ENCODE results near the gene FAXC. TPM values are rescaled to one million over a fixed set of nuclear protein-coding genes. Genes with fewer than 3 reads are reported as not detected.
"Not testable (repeated sequence)": the region's sequence is repeated elsewhere in the genome, so short reads cannot be mapped to it uniquely, and the experiment has no call there.

Gene FAXC
- total RNA-seq, 2 experiments from 2014 or later = not detected

DNA sequence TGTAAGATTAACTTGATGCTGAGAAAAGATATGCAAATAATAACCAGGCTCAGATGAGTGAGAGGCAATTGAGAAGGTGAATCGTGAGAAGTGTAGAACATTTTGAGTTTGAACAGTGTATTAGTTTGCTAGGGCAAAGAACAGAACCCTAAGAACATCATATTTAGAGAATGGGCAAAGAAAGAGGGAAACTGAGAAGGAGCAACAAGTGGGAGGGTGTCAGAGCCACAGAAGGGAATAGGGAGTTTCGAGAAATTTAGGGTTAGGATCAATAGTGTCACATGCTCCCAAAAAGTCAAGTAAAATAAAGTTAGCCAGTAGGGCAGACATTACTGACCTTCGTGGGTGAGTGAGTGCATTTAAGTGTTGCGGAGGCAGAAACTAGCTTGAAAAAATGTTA is 5.5 kb upstream of the FAXC start:
- Mint-ChIP-seq H3K4me3 (no peak overlapping the region), H3K27ac (no peak overlapping the region), H3K9me3 (no peaks in the 10 kb centered on the region), H3K36me3 (no peaks in the 10 kb centered on the region), H3K27me3 (peaks cover 62% of the 10 kb centered on the region), H3K4me1 (no peaks in the 10 kb centered on the region)
- no peak for DNase-seq
- POLR2A ChIA-PET = no interaction called here
- no peak for ATAC-seq (ENCODE audit: low read depth)

DNA sequence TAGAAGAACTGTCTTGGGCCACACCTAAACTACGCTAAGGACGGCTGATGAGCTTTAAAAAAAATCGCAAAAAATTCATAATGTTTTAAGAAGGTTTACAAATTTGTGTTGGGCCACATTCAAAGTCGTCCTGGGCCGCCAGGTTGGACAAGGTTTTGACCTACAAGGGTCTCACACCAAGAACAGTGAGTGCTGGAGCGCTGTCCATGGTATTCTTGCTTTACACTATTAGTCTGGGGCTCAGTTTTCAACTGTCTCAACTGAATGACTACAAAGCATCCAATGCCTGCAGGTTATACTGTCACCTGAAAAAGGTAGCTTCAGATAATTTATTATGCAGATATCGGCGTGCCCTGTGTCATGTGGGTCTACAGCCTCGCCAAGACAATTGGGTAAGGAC is 3.7 kb upstream of the FAXC start:
- DNase-seq (no peak), ATAC-seq (ENCODE audit: low read depth) (no peak)
- no peaks in the 10 kb centered on the region for H3K4me1 Mint-ChIP-seq
- peaks cover 69% of the 10 kb centered on the region for H3K27me3 Mint-ChIP-seq
- no peak overlapping the region for H3K4me3 Mint-ChIP-seq
- H3K36me3 Mint-ChIP-seq = no peaks in the 10 kb centered on the region
- POLR2A ChIA-PET = no interaction called here
- no peaks in the 10 kb centered on the region for H3K9me3 Mint-ChIP-seq
- H3K27ac Mint-ChIP-seq = no peak overlapping the region

- Mint-ChIP-seq H3K4me3 (no peak overlapping the region), H3K27ac (no peak overlapping the region), H3K4me1 (no peaks in the 10 kb centered on the region), H3K27me3 (peaks cover 74% of the 10 kb centered on the region), H3K36me3 (no peaks in the 10 kb centered on the region), H3K9me3 (no peaks in the 10 kb centered on the region)
- POLR2A ChIA-PET = no interaction called here
- ATAC-seq (ENCODE audit: low read depth) (no peak), DNase-seq (no peak)
Observed at GRCh38 chr6:99350573-99350972, 1.1 kb upstream of the FAXC start.

DNA sequence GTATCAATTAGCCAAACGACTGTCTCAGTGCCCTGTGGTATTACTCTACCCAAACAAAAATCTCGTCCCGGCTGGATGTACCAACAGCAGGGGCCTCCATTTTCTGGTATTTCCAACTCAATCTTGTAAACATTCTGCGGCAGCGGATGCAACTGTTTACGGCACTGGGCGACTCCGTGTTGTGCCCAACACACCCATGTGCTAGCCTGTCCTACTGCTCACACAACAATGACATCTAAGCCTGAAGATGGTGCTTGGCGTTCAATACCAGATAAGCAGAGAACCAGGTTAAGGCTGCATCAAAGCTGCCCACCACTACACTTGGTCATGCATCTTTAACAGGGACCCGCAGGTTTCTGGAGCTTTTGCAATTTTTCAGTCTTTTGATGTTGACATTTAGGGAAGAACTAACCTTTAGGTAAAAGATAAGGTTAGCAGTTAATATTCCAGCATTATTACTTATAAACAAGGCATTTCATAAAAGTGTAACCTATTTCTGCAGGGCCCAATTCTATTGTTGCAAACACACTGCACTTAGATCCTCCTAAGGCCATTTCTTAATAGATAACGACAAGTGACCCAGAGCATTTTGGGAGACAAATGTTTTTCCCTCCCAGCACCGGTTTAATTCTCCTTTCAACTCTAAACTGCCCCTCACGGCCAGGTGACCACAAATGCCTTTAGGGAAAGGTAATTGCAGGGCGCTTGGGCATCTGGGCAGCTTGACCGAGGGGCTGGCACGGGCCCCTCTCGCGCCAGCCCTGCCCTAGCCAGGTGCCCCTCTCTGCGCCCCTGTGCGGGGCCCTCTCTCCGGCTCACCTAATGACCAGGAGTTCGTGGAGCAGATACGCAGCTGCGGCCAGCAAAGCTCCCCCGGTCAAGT is 945 bp downstream of the FAXC start:
- Mint-ChIP-seq H3K27me3 (peaks cover 73% of the 10 kb centered on the region), H3K4me1 (peaks cover 2% of the 10 kb centered on the region), H3K27ac (no peak overlapping the region), H3K9me3 (no peaks in the 10 kb centered on the region), H3K36me3 (no peaks in the 10 kb centered on the region), H3K4me3 (peak overlapping the region; percentile 13)
- POLR2A ChIA-PET = interaction anchor here (0.6 kb wide), 1 partner anchor 45 kb away, joined by 3 read pairs; the partner anchor contains the start of gene COQ3
- ATAC-seq (ENCODE audit: low read depth) = no peak
- DNase-seq = no peak

GRCh38 chr6:99347804-99348203 is 1.7 kb downstream of the FAXC start:
- DNase-seq = no peak
- ATAC-seq (ENCODE audit: low read depth) = no peak
- POLR2A ChIA-PET = interaction anchor here (0.6 kb wide), 1 partner anchor 46 kb away, joined by 3 read pairs; the partner anchor contains the start of gene COQ3
- peaks cover 2% of the 10 kb centered on the region for H3K4me1 Mint-ChIP-seq
- H3K27ac Mint-ChIP-seq = no peak overlapping the region
- no peak overlapping the region for H3K4me3 Mint-ChIP-seq
- H3K9me3 Mint-ChIP-seq = no peaks in the 10 kb centered on the region
- no peaks in the 10 kb centered on the region for H3K36me3 Mint-ChIP-seq
- peaks cover 70% of the 10 kb centered on the region for H3K27me3 Mint-ChIP-seq

- Mint-ChIP-seq H3K4me1 (peaks cover 2% of the 10 kb centered on the region), H3K27ac (no peak overlapping the region), H3K4me3 (no peak overlapping the region), H3K27me3 (peaks cover 61% of the 10 kb centered on the region), H3K9me3 (no peaks in the 10 kb centered on the region), H3K36me3 (no peaks in the 10 kb centered on the region)
- ATAC-seq (ENCODE audit: low read depth) (no peak), DNase-seq (no peak)
- POLR2A ChIA-PET = no interaction called here
Observed at GRCh38 chr6:99346595-99346994, 2.9 kb downstream of the FAXC start.

DNA sequence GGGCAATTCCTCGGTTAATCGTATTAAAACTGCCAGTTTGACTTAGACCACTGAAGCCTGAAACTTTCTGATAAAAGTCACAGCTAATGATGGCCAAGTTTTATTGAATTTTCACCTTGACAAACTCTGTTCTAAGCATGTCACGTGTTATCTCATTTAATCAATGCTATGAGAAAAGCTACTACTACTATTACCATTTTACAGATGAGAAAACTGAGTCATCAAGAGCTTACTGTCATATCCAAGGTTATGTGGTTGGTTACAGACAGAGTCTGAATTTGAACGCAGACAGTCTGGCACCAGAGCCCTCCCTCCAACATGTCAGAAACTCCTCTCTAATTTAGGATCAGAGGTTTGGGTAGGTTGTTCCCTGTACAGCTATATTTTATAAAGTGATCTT is 4.3 kb downstream of the FAXC start:
- Mint-ChIP-seq H3K36me3 (no peaks in the 10 kb centered on the region), H3K27ac (no peak overlapping the region), H3K4me1 (peaks cover 2% of the 10 kb centered on the region), H3K27me3 (peaks cover 47% of the 10 kb centered on the region), H3K9me3 (no peaks in the 10 kb centered on the region), H3K4me3 (no peak overlapping the region)
- POLR2A ChIA-PET = no interaction called here
- ATAC-seq (ENCODE audit: low read depth) (no peak), DNase-seq (no peak)

DNA sequence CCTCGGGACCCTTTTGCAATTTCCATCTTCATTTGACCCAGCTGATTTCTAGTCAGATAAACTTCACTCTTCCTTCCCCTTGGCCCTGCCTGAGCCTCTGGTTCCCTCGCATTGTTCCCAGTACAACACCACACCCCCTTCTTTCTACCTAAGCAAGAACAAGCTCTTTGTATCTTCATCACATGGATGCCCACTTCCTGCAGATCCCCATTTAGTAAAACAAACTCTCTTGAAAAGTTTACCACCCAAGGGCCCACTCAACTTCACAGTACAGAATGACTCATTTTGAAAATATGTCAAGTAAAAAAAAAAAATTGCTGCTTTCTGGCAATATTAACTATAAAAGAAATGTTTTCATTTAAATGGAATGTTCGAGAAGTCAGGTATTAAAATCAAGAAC is 5.2 kb downstream of the FAXC start:
- Mint-ChIP-seq H3K27ac (no peak overlapping the region), H3K27me3 (peaks cover 48% of the 10 kb centered on the region), H3K36me3 (no peaks in the 10 kb centered on the region), H3K9me3 (no peaks in the 10 kb centered on the region), H3K4me3 (no peak overlapping the region), H3K4me1 (peaks cover 2% of the 10 kb centered on the region)
- ATAC-seq (ENCODE audit: low read depth) (no peak), DNase-seq (no peak)
- POLR2A ChIA-PET = no interaction called here

DNA sequence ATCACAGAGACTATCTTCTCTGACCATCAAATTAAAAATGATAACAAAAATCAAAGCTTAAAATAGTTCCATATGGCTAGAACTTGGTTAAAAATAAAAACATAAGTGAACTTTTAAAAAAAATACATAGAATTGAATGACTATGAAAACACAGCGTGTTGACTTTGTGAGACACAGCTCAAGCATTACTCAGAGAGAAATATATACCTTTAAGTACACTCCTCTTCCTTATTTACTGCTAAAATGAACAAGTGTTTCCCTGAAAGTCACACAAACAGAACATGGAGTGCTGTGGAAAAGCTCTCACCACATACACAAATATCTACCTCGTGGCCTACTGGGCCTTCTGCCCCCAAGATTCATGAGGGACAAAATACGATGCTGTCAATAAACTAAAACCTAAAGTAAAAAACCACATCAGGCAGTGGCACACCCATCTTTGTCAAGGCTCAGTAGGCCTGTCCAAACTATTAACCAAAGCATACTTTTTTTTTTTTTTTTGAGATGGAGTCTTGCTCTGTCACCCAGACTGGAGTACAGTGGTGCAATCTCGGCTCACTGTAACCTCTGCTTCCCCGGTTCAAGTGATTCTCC is 7.5 kb downstream of the FAXC start:
- DNase-seq = no peak
- Mint-ChIP-seq H3K4me1 (peaks cover 2% of the 10 kb centered on the region), H3K36me3 (no peaks in the 10 kb centered on the region), H3K4me3 (no peak overlapping the region), H3K9me3 (no peaks in the 10 kb centered on the region), H3K27ac (no peak overlapping the region), H3K27me3 (peaks cover 39% of the 10 kb centered on the region)
- POLR2A ChIA-PET = no interaction called here
- no peak for ATAC-seq (ENCODE audit: low read depth)

DNA sequence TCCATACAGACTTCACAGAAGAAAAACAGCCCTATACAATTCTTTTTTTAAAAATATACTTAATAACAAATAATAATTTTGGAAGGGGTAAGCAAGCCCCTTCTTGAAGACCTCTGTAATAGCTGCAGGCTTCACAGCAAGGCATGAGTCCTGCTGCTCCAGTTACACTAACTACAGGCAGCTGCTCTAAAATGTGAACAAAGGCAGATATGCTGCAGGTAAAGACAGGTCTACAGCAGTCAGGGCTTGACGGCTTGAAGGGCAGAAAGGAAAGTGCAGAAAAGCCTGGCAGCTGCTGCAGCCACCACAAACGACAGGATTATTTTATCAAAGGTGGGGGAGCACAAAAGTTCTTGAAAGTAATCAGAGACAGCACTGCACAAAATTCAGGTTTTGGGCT is 11.3 kb downstream of the FAXC start:
- DNase-seq = no peak
- Mint-ChIP-seq H3K4me3 (no peak overlapping the region), H3K27me3 (peaks cover 35% of the 10 kb centered on the region), H3K9me3 (no peaks in the 10 kb centered on the region), H3K4me1 (peaks cover 4% of the 10 kb centered on the region), H3K36me3 (no peaks in the 10 kb centered on the region), H3K27ac (no peak overlapping the region)
- no peak for ATAC-seq (ENCODE audit: low read depth)
- POLR2A ChIA-PET = no interaction called here

DNA sequence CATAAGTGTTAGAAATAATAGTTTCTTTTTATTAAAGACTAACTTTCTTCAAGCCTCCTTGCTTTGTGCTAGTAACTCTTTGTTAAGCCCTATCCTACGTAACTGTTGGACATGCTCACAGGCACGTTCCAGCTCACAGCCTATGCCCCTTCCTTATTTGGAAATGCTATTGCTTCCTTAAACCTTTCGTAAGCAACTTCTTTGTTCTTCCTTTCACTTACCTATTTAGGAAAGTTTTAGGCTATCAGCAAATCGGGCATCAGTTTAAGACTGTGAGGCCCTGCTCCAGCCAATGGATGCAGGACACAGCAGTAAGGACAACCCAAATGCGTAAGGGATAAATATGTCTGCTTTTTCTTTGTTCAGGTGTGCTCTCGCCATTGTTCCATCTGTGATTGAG is 14.2 kb downstream of the FAXC start:
- H3K27ac Mint-ChIP-seq; POLR2A ChIA-PET; H3K4me1 Mint-ChIP-seq; H3K9me3 Mint-ChIP-seq; H3K36me3 Mint-ChIP-seq; DNase-seq; H3K4me3 Mint-ChIP-seq; ATAC-seq (ENCODE audit: low read depth): not testable (repeated sequence)
- H3K27me3 Mint-ChIP-seq = peaks cover 34% of the 10 kb centered on the region

DNA sequence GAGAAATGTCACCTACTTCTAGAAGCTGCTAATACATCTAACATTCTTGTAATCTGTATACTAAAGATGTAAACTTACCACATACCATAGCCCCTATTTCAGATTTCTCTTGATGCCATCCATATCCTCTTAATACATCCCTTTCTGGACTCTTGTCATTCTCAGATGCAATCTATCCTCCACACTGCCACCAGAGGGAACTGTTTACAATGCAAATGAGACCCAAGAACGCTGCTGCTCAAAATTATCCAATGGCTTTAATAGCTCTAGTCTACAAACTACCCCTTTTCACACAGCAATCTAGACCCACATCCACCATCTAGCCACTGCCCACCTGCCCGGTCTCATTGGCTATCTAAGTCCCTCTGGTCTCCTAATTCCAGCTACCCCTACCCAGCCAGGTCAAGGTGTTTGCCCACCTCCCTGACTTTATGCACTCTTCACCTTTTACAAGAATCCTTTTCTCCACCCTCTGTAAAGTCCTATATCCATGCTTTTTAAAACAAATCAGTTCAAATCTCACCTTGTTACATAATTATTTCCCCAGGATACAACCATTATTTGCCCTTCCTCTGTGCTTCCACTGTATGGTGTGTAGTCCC is 14.8 kb downstream of the FAXC start:
- POLR2A ChIA-PET = no interaction called here
- Mint-ChIP-seq H3K36me3 (no peaks in the 10 kb centered on the region), H3K27ac (no peak overlapping the region), H3K4me1 (peaks cover 6% of the 10 kb centered on the region), H3K4me3 (peak overlapping the region; percentile 7), H3K27me3 (peaks cover 35% of the 10 kb centered on the region), H3K9me3 (no peaks in the 10 kb centered on the region)
- ATAC-seq (ENCODE audit: low read depth) (peak; percentile 72), DNase-seq (no peak)

DNA sequence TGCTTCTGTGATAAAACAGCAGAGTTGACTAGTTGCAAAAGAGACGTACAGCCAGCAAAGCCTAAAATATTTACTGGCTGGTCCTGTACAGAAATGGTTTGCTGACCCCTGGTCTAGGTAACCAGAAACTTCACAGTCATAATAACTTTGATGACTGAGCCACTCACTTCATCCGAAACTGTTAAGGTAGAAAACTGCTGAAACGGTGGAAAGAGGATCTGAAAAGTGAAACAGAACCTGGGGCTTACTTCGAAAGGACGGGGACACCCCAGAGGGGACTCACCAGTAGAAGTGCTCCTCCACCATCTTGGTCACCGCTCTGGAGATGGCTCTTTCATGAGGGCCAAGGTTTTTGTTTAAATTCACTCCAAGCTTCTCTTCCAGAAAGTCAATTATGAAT is 16.4 kb downstream of the FAXC start:
- Mint-ChIP-seq H3K4me1 (peaks cover 6% of the 10 kb centered on the region), H3K27ac (no peak overlapping the region), H3K36me3 (no peaks in the 10 kb centered on the region), H3K4me3 (no peak overlapping the region), H3K27me3 (peaks cover 23% of the 10 kb centered on the region), H3K9me3 (no peaks in the 10 kb centered on the region)
- ATAC-seq (ENCODE audit: low read depth) (no peak), DNase-seq (no peak)
- POLR2A ChIA-PET = no interaction called here

- H3K27me3 Mint-ChIP-seq = peaks cover 14% of the 10 kb centered on the region
- H3K9me3 Mint-ChIP-seq = no peaks in the 10 kb centered on the region
- no peak overlapping the region for H3K27ac Mint-ChIP-seq
- ATAC-seq (ENCODE audit: low read depth) (no peak), DNase-seq (no peak)
- peaks cover 6% of the 10 kb centered on the region for H3K4me1 Mint-ChIP-seq
- POLR2A ChIA-PET = no interaction called here
- no peaks in the 10 kb centered on the region for H3K36me3 Mint-ChIP-seq
- H3K4me3 Mint-ChIP-seq = no peak overlapping the region
Observed at GRCh38 chr6:99331531-99331930, 17.9 kb downstream of the FAXC start.
